HL-60 (cell line): Measurements from ENCODE around the gene HK1.

Experiments used
- POLR2AphosphoS5 ChIP-seq: IDR thresholded peaks from 2 replicates; pipeline ENCODE4 v1.6.1; 2012; ENCODE audit warnings: low read depth
- SPI1 ChIP-seq: IDR thresholded peaks from 2 replicates; pipeline ENCODE4 v1.6.1; 2012; ENCODE audit warnings: low read depth, mild to moderate bottlenecking, borderline replicate concordance
- TF ChIP-seq, protein P1 (sequence below): IDR thresholded peaks from one replicate; pipeline ENCODE4 v1.5.1; 2011; ENCODE audit warnings: low read length, control low read depth, inconsistent platforms; ENCODE audit not compliant: insufficient read depth
- TF ChIP-seq, protein P2 (sequence below): IDR thresholded peaks from 2 replicates; pipeline ENCODE4 v1.6.1; 2012; ENCODE audit warnings: low read depth; ENCODE audit not compliant: insufficient replicate concordance

DNA sequence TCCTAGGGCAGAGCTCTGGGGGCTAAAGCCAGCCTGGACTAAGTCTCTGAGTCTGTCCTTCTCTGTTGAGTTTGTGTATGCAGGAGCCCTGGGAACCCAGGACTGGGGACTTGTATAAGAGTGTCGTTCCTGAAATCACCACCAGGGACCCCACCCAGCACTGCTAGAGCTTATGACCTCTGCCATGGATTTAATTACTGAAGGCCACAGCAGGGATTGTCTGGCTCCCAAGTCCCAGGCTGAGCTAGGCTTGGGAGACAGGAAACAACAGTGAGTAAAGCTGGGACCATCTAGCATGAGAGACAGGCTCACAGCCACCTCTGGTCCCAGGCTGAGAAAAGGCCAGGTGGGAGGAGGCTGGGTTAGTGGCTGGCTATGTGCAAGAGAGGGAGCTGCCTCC, 171.5 kb downstream of the HK1 start:
- TF ChIP-seq POLR2AphosphoS5 (no peak), SPI1 (no peak)
- TF ChIP-seq, protein P1, sequence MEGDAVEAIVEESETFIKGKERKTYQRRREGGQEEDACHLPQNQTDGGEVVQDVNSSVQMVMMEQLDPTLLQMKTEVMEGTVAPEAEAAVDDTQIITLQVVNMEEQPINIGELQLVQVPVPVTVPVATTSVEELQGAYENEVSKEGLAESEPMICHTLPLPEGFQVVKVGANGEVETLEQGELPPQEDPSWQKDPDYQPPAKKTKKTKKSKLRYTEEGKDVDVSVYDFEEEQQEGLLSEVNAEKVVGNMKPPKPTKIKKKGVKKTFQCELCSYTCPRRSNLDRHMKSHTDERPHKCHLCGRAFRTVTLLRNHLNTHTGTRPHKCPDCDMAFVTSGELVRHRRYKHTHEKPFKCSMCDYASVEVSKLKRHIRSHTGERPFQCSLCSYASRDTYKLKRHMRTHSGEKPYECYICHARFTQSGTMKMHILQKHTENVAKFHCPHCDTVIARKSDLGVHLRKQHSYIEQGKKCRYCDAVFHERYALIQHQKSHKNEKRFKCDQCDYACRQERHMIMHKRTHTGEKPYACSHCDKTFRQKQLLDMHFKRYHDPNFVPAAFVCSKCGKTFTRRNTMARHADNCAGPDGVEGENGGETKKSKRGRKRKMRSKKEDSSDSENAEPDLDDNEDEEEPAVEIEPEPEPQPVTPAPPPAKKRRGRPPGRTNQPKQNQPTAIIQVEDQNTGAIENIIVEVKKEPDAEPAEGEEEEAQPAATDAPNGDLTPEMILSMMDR: peak; percentile 29
- TF ChIP-seq, protein P2, sequence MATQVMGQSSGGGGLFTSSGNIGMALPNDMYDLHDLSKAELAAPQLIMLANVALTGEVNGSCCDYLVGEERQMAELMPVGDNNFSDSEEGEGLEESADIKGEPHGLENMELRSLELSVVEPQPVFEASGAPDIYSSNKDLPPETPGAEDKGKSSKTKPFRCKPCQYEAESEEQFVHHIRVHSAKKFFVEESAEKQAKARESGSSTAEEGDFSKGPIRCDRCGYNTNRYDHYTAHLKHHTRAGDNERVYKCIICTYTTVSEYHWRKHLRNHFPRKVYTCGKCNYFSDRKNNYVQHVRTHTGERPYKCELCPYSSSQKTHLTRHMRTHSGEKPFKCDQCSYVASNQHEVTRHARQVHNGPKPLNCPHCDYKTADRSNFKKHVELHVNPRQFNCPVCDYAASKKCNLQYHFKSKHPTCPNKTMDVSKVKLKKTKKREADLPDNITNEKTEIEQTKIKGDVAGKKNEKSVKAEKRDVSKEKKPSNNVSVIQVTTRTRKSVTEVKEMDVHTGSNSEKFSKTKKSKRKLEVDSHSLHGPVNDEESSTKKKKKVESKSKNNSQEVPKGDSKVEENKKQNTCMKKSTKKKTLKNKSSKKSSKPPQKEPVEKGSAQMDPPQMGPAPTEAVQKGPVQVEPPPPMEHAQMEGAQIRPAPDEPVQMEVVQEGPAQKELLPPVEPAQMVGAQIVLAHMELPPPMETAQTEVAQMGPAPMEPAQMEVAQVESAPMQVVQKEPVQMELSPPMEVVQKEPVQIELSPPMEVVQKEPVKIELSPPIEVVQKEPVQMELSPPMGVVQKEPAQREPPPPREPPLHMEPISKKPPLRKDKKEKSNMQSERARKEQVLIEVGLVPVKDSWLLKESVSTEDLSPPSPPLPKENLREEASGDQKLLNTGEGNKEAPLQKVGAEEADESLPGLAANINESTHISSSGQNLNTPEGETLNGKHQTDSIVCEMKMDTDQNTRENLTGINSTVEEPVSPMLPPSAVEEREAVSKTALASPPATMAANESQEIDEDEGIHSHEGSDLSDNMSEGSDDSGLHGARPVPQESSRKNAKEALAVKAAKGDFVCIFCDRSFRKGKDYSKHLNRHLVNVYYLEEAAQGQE: no peak
